Measurements from ENCODE around the gene SNX9.

SNX9 gene

DNA sequence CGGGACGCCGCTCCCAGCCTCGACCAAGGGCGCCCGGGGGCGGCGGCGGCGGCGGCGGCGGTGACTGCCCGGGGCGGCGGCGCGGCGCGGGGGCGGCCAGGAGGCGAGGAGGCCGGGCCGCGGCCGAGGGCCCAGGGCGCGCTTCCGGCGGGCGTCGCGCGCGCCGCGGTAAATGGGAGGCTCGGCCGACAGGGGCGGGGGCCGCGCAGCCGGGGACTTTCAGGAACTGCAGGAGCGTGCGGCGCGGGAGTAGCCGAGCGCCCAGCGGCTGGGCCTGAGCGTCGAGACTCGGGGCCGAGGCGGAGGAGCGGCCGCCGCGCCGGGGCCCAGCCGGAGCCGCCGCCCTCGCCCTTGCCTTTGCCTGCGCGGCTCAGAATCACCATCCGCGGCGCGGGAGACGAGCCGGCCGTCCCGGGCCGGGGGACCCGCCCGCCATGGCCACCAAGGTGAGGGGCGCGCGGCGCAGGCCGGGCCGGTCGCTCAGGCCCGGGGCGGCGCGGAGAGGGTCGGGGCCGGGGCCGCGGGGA lies at the start of gene SNX9:
SNX9 (plus strand) TSS at position 246 of the 527 bp plus-strand sequence; CDS start at position 435, 189 bp downstream.
- no peak within 1 kb of the TSS for H3K4me3 ChIP-seq (ENCODE audit: low read length, poor library complexity, severe bottlenecking)

DNA sequence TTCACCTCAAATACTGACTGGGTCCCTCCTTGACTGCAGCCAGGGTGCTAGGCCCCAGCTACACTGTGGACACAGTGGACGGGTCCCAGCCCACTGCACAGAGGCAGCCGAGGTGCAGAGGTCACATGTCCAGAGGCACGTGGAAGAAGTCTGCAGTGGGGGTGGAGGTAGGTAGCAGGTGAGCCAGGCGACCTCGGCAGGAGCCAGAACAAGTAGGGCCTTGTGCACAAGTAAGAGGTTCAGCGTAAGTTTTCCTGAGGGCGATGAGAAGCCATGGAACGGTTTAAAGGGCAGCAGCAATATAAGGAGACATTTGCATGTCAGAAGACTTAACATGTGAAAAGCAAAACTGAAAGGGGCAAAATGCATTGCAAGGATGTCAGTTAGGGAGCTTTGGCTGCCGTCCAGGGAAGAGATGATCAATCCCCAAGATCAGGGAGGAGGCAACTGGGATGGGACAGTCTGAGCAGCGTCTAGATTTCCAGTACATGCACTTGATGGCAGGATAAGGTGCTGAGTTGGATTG lies 49.7 kb upstream of the SNX9 start:
- H3K79me2 ChIP-seq (ENCODE audit: insufficient read depth, low read length), result no peaks in the 10 kb centered on the region
- H2AFZ ChIP-seq (ENCODE audit: low read length), result no peak overlapping the region
- TF ChIP-seq EZH2phosphoT487 (IDR thresholded peaks at IDR 0.05; ENCODE audit: borderline replicate concordance), result no peak
- TF ChIP-seq, protein P1, sequence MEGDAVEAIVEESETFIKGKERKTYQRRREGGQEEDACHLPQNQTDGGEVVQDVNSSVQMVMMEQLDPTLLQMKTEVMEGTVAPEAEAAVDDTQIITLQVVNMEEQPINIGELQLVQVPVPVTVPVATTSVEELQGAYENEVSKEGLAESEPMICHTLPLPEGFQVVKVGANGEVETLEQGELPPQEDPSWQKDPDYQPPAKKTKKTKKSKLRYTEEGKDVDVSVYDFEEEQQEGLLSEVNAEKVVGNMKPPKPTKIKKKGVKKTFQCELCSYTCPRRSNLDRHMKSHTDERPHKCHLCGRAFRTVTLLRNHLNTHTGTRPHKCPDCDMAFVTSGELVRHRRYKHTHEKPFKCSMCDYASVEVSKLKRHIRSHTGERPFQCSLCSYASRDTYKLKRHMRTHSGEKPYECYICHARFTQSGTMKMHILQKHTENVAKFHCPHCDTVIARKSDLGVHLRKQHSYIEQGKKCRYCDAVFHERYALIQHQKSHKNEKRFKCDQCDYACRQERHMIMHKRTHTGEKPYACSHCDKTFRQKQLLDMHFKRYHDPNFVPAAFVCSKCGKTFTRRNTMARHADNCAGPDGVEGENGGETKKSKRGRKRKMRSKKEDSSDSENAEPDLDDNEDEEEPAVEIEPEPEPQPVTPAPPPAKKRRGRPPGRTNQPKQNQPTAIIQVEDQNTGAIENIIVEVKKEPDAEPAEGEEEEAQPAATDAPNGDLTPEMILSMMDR (conservative IDR thresholded peaks at IDR 0.05; ENCODE audit: low read length), result no peak
- no peaks in the 10 kb centered on the region for H3F3A ChIP-seq (ENCODE audit: low read depth)
- no peak overlapping the region for H3K9ac ChIP-seq (ENCODE audit: low read depth, low read length, poor library complexity, severe bottlenecking)
- no peaks in the 10 kb centered on the region for H4K20me1 ChIP-seq (ENCODE audit: insufficient read depth, low read length, poor library complexity, severe bottlenecking)
- H3K4me2 ChIP-seq (ENCODE audit: low read depth, low read length, poor library complexity, severe bottlenecking), result no peak overlapping the region
- H3K36me3 ChIP-seq (ENCODE audit: insufficient read depth, low read length), result no peaks in the 10 kb centered on the region
- no peaks in the 10 kb centered on the region for H3K9me3 ChIP-seq (ENCODE audit: insufficient read depth, low read depth, low read length)
- H3K9me2 ChIP-seq (replicated peaks; ENCODE audit: low read depth, low read length), result no peaks in the 10 kb centered on the region
- no peaks in the 10 kb centered on the region for H3K4me1 ChIP-seq (ENCODE audit: insufficient read depth, low read length, poor library complexity, severe bottlenecking)
- H3K27me3 ChIP-seq (ENCODE audit: insufficient read depth, low read length, poor library complexity, severe bottlenecking), result peaks cover 6% of the 10 kb centered on the region
- H3K4me3 ChIP-seq (ENCODE audit: low read length, poor library complexity, severe bottlenecking), result no peak overlapping the region

More for the DNA sequence above, at the start of gene SNX9:
- Histone ChIP-seq H2AFZ (ENCODE audit: low read length) (no peak within 1 kb of the TSS), H3K9ac (ENCODE audit: low read depth, low read length, poor library complexity, severe bottlenecking) (no peak within 1 kb of the TSS), H3F3A (ENCODE audit: low read depth) (no peaks in the 10 kb centered on the region), H3K9me3 (ENCODE audit: insufficient read depth, low read depth, low read length) (no peaks in the 10 kb centered on the region), H3K27me3 (ENCODE audit: insufficient read depth, low read length, poor library complexity, severe bottlenecking) (no peaks in the 10 kb centered on the region), H3K36me3 (ENCODE audit: insufficient read depth, low read length) (no peaks in the 10 kb centered on the region), H3K4me2 (ENCODE audit: low read depth, low read length, poor library complexity, severe bottlenecking) (no peak within 1 kb of the TSS), H3K4me1 (ENCODE audit: insufficient read depth, low read length, poor library complexity, severe bottlenecking) (no peaks in the 10 kb centered on the region), H4K20me1 (ENCODE audit: insufficient read depth, low read length, poor library complexity, severe bottlenecking) (no peaks in the 10 kb centered on the region), H3K79me2 (ENCODE audit: insufficient read depth, low read length) (no peaks in the 10 kb centered on the region), H3K9me2 (replicated peaks; ENCODE audit: low read depth, low read length) (no peaks in the 10 kb centered on the region)
- no peak for TF ChIP-seq EZH2phosphoT487 (IDR thresholded peaks at IDR 0.05; ENCODE audit: borderline replicate concordance)
- TF ChIP-seq, protein P1 (conservative IDR thresholded peaks at IDR 0.05; ENCODE audit: low read length), result no peak

DNA sequence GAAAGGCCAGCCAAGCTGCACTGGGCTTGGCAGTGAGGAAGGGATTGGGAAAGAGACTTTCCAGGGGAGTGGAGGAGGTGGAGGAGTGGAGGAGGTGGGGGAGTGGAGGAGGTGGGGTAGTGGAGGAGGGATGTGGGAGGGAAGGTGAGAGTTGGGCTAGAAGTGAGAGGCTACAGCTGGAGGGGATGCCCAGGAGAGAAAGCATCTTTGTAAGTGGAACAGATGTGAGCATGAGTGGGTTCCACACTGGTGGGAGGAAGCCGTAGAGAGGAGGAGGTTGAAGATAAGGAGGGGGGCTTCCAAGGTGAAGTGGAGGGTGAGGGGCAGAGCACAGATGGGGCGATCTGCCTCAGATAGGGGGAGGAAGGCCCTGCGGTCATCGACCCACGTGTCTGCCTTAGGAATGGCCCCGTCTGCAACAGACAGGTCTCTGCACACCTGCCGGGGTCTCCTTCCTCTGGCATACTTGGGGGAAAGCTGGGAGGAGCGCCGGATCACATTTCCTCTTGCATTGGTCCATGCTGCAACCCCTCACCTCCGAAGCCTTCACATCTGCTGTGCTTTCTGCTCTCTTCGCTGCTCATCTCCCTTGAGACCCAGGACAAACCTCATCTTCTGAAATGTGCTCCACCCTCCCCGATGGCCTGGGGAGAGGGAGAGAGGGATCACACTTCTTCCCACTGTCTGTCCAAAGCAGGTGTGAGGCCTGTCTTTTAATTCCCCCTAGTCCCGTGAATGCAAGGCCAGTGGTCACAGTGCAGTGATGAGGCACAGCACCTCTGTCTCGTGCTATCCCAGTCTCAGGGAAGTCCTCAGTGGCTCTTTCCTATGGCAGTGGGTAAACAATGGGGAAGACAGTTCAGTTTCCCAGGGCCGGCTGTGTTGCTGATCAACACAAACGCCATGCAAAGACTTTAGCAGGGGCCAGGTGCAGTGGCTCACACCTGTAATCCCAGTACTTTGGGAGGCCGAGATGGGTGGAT lies 48.6 kb upstream of the SNX9 start:
- H3K4me1 ChIP-seq (ENCODE audit: insufficient read depth, low read length, poor library complexity, severe bottlenecking), result no peaks in the 10 kb centered on the region
- H3K79me2 ChIP-seq (ENCODE audit: insufficient read depth, low read length), result no peaks in the 10 kb centered on the region
- no peak overlapping the region for H2AFZ ChIP-seq (ENCODE audit: low read length)
- no peak overlapping the region for H3K4me3 ChIP-seq (ENCODE audit: low read length, poor library complexity, severe bottlenecking)
- H3K9me3 ChIP-seq (ENCODE audit: insufficient read depth, low read depth, low read length), result no peaks in the 10 kb centered on the region
- TF ChIP-seq EZH2phosphoT487 (IDR thresholded peaks at IDR 0.05; ENCODE audit: borderline replicate concordance), result no peak
- TF ChIP-seq, protein P1 (conservative IDR thresholded peaks at IDR 0.05; ENCODE audit: low read length), result no peak
- no peaks in the 10 kb centered on the region for H3K9me2 ChIP-seq (replicated peaks; ENCODE audit: low read depth, low read length)
- H3K36me3 ChIP-seq (ENCODE audit: insufficient read depth, low read length), result no peaks in the 10 kb centered on the region
- no peak overlapping the region for H3K9ac ChIP-seq (ENCODE audit: low read depth, low read length, poor library complexity, severe bottlenecking)
- no peaks in the 10 kb centered on the region for H3F3A ChIP-seq (ENCODE audit: low read depth)
- no peaks in the 10 kb centered on the region for H4K20me1 ChIP-seq (ENCODE audit: insufficient read depth, low read length, poor library complexity, severe bottlenecking)
- H3K4me2 ChIP-seq (ENCODE audit: low read depth, low read length, poor library complexity, severe bottlenecking), result no peak overlapping the region
- H3K27me3 ChIP-seq (ENCODE audit: insufficient read depth, low read length, poor library complexity, severe bottlenecking), result peaks cover 6% of the 10 kb centered on the region
